ENCODE data around the gene PKDREJ. TPM values are rescaled to one million over a fixed set of nuclear protein-coding genes. Genes with fewer than 3 reads are reported as not detected.

PKDREJ gene
- total RNA-seq, 1 experiment from 2014 or later: 0.04 TPM

DNA sequence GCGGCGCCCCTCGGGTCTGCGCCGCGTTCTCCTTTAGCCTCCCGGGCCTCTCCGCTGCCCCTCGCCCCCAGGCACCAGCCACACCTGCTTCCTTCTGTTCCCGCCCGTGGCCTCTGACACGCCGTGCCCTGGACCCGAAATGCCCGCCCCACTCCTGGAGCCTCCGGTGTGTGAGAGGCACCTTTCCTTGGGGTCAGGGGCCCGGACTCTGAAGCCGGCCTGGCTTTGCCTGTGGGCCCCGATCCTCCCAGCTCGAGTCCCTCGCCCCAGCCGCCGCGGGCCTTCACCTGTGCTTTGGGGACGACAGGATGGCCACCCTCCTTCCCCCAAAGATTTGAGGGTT is 12.4 kb downstream of the PKDREJ start:
- peaks cover 8 to 16% of the 10 kb centered on the region in 2 experiments for H3K4me1 Mint-ChIP-seq
- H3K23ac ChIP-seq (ENCODE audit: insufficient read length, low read depth, low read length): no peak overlapping the region
- no peak overlapping the region for H3K4ac ChIP-seq (ENCODE audit: low read depth, low read length)
- no peak overlapping the region for H3K18ac ChIP-seq (ENCODE audit: insufficient read length, low read depth, low read length)
- no peaks in the 10 kb centered on the region for H3K4me1 ChIP-seq (ENCODE audit: insufficient read depth, low read length)
- no peak overlapping the region for H3K9ac ChIP-seq (ENCODE audit: extremely low read depth, insufficient read length, low read length)
- H2BK15ac ChIP-seq (ENCODE audit: low read depth, low read length): no peak overlapping the region
- peak overlapping the region; percentile 73 to 82 for H3K4me3 Mint-ChIP-seq
- H2BK5ac ChIP-seq (ENCODE audit: insufficient read length, low read length): no peak overlapping the region
- H3K27ac ChIP-seq (ENCODE audit: insufficient read length, low read depth, low read length): no peak overlapping the region
- no peak overlapping the region for H2BK120ac ChIP-seq (ENCODE audit: low read depth, low read length, poor library complexity, severe bottlenecking)
- no peak overlapping the region for H3K56ac ChIP-seq (ENCODE audit: insufficient read length, low read depth, low read length)
- no peak overlapping the region for H4K8ac ChIP-seq (replicated peaks; ENCODE audit: insufficient read length, low read depth, low read length)
- DNase-seq: peak; percentile 40
- no peak overlapping the region for H2AFZ ChIP-seq (ENCODE audit: low read length)
- no peaks in the 10 kb centered on the region for H3K9me3 ChIP-seq (ENCODE audit: control insufficient read depth, low read depth, low read length)
- H3K36me3 Mint-ChIP-seq (ENCODE audit: insufficient read depth in 1 of 3, low read depth in 3 of 3): peaks cover 1 to 6% (median 6%) of the 10 kb centered on the region in 3 experiments; a peak in 3 of 7 replicates
- H3K23me2 ChIP-seq (ENCODE audit: insufficient read length, low read depth, low read length, poor library complexity, severe bottlenecking): peaks cover 7% of the 10 kb centered on the region
- peaks cover 0 to 9% of the 10 kb centered on the region in 2 experiments; a peak in 2 of 5 replicates for H3K9me3 Mint-ChIP-seq
- H3K27ac Mint-ChIP-seq: no peak overlapping the region; a peak in 1 of 7 replicates
- H4K20me1 ChIP-seq (ENCODE audit: control insufficient read depth, insufficient read depth, insufficient read length): no peaks in the 10 kb centered on the region
- H2BK20ac ChIP-seq (ENCODE audit: low read depth, low read length, poor library complexity, severe bottlenecking): no peak overlapping the region
- no CpG with 5 or more reads among the region's 25 CpGs for WGBS (ENCODE audit: extremely low coverage, insufficient read length, low lambda C conversion rate)
- TF ChIP-seq, protein P1, sequence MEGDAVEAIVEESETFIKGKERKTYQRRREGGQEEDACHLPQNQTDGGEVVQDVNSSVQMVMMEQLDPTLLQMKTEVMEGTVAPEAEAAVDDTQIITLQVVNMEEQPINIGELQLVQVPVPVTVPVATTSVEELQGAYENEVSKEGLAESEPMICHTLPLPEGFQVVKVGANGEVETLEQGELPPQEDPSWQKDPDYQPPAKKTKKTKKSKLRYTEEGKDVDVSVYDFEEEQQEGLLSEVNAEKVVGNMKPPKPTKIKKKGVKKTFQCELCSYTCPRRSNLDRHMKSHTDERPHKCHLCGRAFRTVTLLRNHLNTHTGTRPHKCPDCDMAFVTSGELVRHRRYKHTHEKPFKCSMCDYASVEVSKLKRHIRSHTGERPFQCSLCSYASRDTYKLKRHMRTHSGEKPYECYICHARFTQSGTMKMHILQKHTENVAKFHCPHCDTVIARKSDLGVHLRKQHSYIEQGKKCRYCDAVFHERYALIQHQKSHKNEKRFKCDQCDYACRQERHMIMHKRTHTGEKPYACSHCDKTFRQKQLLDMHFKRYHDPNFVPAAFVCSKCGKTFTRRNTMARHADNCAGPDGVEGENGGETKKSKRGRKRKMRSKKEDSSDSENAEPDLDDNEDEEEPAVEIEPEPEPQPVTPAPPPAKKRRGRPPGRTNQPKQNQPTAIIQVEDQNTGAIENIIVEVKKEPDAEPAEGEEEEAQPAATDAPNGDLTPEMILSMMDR (conservative IDR thresholded peaks at IDR 0.05): no peak
- H3K4me2 ChIP-seq (ENCODE audit: insufficient read depth, insufficient read length, low read length): peak overlapping the region; percentile 42
- H3K14ac ChIP-seq (ENCODE audit: insufficient read depth, low read length): peak overlapping the region; percentile 54; the same call in 1 of the 2 replicates
- no peaks in the 10 kb centered on the region for H3K79me2 ChIP-seq (ENCODE audit: insufficient read depth, low read length)
- H2AK5ac ChIP-seq (ENCODE audit: insufficient read length, low read length): no peak overlapping the region
- no peak overlapping the region for H4K91ac ChIP-seq (ENCODE audit: insufficient read length, low read depth, low read length)
- peaks cover 14% of the 10 kb centered on the region for H3K27me3 Mint-ChIP-seq (ENCODE audit: low read depth)
- H3T11ph ChIP-seq (ENCODE audit: low read length): no peak overlapping the region
- H2BK12ac ChIP-seq (ENCODE audit: insufficient read length, low read depth, low read length): no peak overlapping the region
- H3K27me3 ChIP-seq (ENCODE audit: insufficient read depth, low read length): no peaks in the 10 kb centered on the region
- no peaks in the 10 kb centered on the region for H3K79me1 ChIP-seq (ENCODE audit: insufficient read depth, low read depth, low read length, poor library complexity, severe bottlenecking)
- no peak overlapping the region for H4K5ac ChIP-seq (ENCODE audit: insufficient read length, low read depth, low read length)

All from H9 (cell line).